ENCODE data around the gene C3orf18. TPM values are rescaled to one million over a fixed set of nuclear protein-coding genes. Genes with fewer than 3 reads are reported as not detected.
A peak's percentile ranks its signal among the peaks of the same experiment; 100 is the strongest.

C3orf18 gene
- total and polyA plus RNA-seq, 9 of the 15 experiments (the other 6 are each of a cell fraction or from before 2014, with no cell fraction given): 0.01 to 2.3 (median 0.94) TPM

- TF ChIP-seq JUND (IDR thresholded peaks at IDR 0.05; ENCODE audit: borderline replicate concordance, low read depth, low read length) (0 out of 2 replicates have a peak, but pooled peaks have one; percentile 9), JUND (tag; IDR thresholded peaks at IDR 0.05; ENCODE audit: borderline replicate concordance, low read depth, low read length) (no peak), CBFA2T2 (conservative IDR thresholded peaks at IDR 0.05) (no peak), ZNF324 (CRISPR knock-in tag; IDR thresholded peaks at IDR 0.05) (no peak), ARID2 (IDR thresholded peaks at IDR 0.05) (peak; percentile 78; the same call in 1 of the 2 replicates), NKRF (IDR thresholded peaks at IDR 0.05; ENCODE audit: borderline replicate concordance) (no peak), ZNF695 (CRISPR knock-in tag; IDR thresholded peaks at IDR 0.05) (no peak), CTCFL (IDR thresholded peaks at IDR 0.05; ENCODE audit: borderline replicate concordance, insufficient read depth, low read depth, low read length, poor library complexity, severe bottlenecking) (peak; percentile 43), EHMT2 (IDR thresholded peaks at IDR 0.05) (no peak), CBX1 (IDR thresholded peaks at IDR 0.05; ENCODE audit: low read depth) (no peak), PYGO2 (tag; IDR thresholded peaks at IDR 0.05) (no peak), XRCC5 (IDR thresholded peaks at IDR 0.05; ENCODE audit: low read depth, low read length) (0 out of 2 replicates have a peak, but pooled peaks have one; percentile 46), ZNF263 (CRISPR knock-in tag; IDR thresholded peaks at IDR 0.05; ENCODE audit: borderline replicate concordance) (peak; percentile 47; the same call in 1 of the 2 replicates), DEAF1 (CRISPR knock-in tag; IDR thresholded peaks at IDR 0.05) (peak; percentile 59), MAFF (IDR thresholded peaks at IDR 0.05; ENCODE audit: low read length) (no peak), HMG20A (CRISPR knock-in tag; conservative IDR thresholded peaks at IDR 0.05) (no peak), PBX2 (CRISPR knock-in tag; IDR thresholded peaks at IDR 0.05; ENCODE audit: low read depth) (no peak), PBX2 (tag; conservative IDR thresholded peaks at IDR 0.05; ENCODE audit: low read depth) (no peak), RAD21 (CRISPR knock-in tag; conservative IDR thresholded peaks at IDR 0.05 in 1 of 2, IDR thresholded peaks at IDR 0.05 in 1 of 2) (peak; percentile 77 to 90), ZNF57 (CRISPR knock-in tag; IDR thresholded peaks at IDR 0.05) (no peak)
Measured at GRCh38 chr3:50519471-50520089, 48.0 kb downstream of the C3orf18 start (continued).
